Smooth muscle cell (in vitro differentiated cells): ENCODE results near the gene HBM. TPM values are rescaled to one million over a fixed set of nuclear protein-coding genes. Genes with fewer than 3 reads are reported as not detected.

Experiments
- DNase-seq: peaks from one replicate; lab custom pipeline; 2025; ENCODE audit not compliant: unreplicated experiment; lab: John Stamatoyannopoulos, UW
- H2AFZ ChIP-seq: fragments of 200-600 bp; sonication (generic); 2 replicates; pipeline ENCODE4 v1.6.0; 2016; ENCODE audit warnings: antibody characterized with exemption, low read depth, mild to moderate bottlenecking
- H3F3A ChIP-seq: fragments of 200-600 bp; sonication (generic); 2 replicates; pipeline ENCODE4 v1.6.0; 2017; ENCODE audit warnings: antibody characterized with exemption, low read depth
- H3K27ac ChIP-seq: fragments of 200-600 bp; sonication (generic); 2 replicates; pipeline ENCODE4 v1.5.1; 2016; ENCODE audit warnings: low read depth, mild to moderate bottlenecking
- H3K27me3 ChIP-seq: fragments of 200-600 bp; sonication (generic); 2 replicates; pipeline ENCODE4 v1.6.1; 2016; ENCODE audit warnings: low read depth, mild to moderate bottlenecking
- H3K36me3 ChIP-seq: fragments of 200-600 bp; sonication (generic); 2 replicates; pipeline ENCODE4 v1.5.1; 2016; ENCODE audit warnings: low read depth
- H3K4me1 ChIP-seq: fragments of 200-600 bp; sonication (generic); 2 replicates; pipeline ENCODE4 v1.5.1; 2016; ENCODE audit warnings: low read depth
- H3K4me2 ChIP-seq: fragments of 200-600 bp; sonication (generic); 2 replicates; pipeline ENCODE4 v1.6.0; 2016; ENCODE audit warnings: mild to moderate bottlenecking
- H3K4me3 ChIP-seq: fragments of 200-600 bp; sonication (generic); 2 replicates; pipeline ENCODE4 v1.5.1; 2016; ENCODE audit warnings: mild to moderate bottlenecking
- H3K79me2 ChIP-seq: fragments of 200-600 bp; sonication (generic); 2 replicates; pipeline ENCODE4 v1.6.0; 2016; ENCODE audit warnings: low read depth, mild to moderate bottlenecking
- H3K9ac ChIP-seq: fragments of 200-600 bp; sonication (generic); 2 replicates; pipeline ENCODE4 v1.6.0; 2016; ENCODE audit warnings: low read depth
- H3K9me3 ChIP-seq: fragments of 200-600 bp; sonication (generic); replicated peaks from 2 replicates; pipeline ENCODE4 v1.5.1; 2016; ENCODE audit warnings: low read depth
- H4K20me1 ChIP-seq: fragments of 200-600 bp; sonication (generic); 2 replicates; pipeline ENCODE4 v1.6.0; 2016; ENCODE audit warnings: low read depth
- WGBS: methylation state at CpG from one replicate; pipeline ENCODE4 v1.1.7; 2016; ENCODE audit warnings: low lambda C conversion rate; 5-methylcytosine and 5-hydroxymethylcytosine counted together
- polyA plus RNA-seq: library from polyadenylated mRNA; unstranded; fragments of >200 nt; fragmentation: Nextera tagmentation; extraction: Ambion mirVana; gene quantifications from 2 replicates; pipeline ENCODE4 v1.2.1, GENCODE V29; 2016
- total RNA-seq: library from RNA; depleted of rRNA; stranded (reverse); fragments of >200 nt; gene quantifications from 2 replicates; pipeline ENCODE4 v1.2.3, GENCODE V29; 2014
- TF ChIP-seq, protein P1 (sequence below): fragments of 200-600 bp; sonication (generic); IDR thresholded peaks from 2 replicates; pipeline ENCODE4 v1.5.1; 2017; ENCODE audit warnings: borderline replicate concordance, mild to moderate bottlenecking, antibody characterized with exemption; ENCODE audit not compliant: insufficient read depth, poor library complexity, severe bottlenecking

Gene HBM
- total and polyA plus RNA-seq, 2 experiments from 2014 or later = not detected

DNA sequence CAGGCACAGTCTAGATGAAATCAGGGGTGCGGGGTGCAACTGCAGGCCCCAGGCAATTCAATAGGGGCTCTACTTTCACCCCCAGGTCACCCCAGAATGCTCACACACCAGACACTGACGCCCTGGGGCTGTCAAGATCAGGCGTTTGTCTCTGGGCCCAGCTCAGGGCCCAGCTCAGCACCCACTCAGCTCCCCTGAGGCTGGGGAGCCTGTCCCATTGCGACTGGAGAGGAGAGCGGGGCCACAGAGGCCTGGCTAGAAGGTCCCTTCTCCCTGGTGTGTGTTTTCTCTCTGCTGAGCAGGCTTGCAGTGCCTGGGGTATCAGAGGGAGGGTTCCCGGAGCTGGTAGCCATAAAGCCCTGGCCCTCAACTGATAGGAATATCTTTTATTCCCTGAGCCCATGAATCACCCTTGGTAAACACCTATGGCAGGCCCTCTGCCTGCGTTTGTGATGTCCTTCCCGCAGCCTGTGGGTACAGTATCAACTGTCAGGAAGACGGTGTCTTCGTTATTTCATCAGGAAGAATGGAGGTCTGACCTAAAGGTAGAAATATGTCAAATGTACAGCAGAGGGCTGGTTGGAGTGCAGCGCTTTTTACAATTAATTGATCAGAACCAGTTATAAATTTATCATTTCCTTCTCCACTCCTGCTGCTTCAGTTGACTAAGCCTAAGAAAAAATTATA lies 12.3 kb downstream of the HBM start:
- Histone ChIP-seq H3K36me3 (no peaks in the 10 kb centered on the region), H3K27ac (no peak overlapping the region), H2AFZ (no peak overlapping the region), H3K79me2 (no peaks in the 10 kb centered on the region), H3K4me3 (no peak overlapping the region), H4K20me1 (peaks cover 14% of the 10 kb centered on the region), H3K9ac (no peak overlapping the region), H3K4me2 (no peak overlapping the region), H3K9me3 (no peaks in the 10 kb centered on the region), H3K4me1 (peaks cover 9% of the 10 kb centered on the region), H3F3A (no peaks in the 10 kb centered on the region), H3K27me3 (peaks cover 61% of the 10 kb centered on the region)
- TF ChIP-seq, protein P1, sequence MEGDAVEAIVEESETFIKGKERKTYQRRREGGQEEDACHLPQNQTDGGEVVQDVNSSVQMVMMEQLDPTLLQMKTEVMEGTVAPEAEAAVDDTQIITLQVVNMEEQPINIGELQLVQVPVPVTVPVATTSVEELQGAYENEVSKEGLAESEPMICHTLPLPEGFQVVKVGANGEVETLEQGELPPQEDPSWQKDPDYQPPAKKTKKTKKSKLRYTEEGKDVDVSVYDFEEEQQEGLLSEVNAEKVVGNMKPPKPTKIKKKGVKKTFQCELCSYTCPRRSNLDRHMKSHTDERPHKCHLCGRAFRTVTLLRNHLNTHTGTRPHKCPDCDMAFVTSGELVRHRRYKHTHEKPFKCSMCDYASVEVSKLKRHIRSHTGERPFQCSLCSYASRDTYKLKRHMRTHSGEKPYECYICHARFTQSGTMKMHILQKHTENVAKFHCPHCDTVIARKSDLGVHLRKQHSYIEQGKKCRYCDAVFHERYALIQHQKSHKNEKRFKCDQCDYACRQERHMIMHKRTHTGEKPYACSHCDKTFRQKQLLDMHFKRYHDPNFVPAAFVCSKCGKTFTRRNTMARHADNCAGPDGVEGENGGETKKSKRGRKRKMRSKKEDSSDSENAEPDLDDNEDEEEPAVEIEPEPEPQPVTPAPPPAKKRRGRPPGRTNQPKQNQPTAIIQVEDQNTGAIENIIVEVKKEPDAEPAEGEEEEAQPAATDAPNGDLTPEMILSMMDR = no peak
- DNase-seq = no peak
- WGBS = 82% methylated on average over 11 of the region's 11 CpGs

DNA sequence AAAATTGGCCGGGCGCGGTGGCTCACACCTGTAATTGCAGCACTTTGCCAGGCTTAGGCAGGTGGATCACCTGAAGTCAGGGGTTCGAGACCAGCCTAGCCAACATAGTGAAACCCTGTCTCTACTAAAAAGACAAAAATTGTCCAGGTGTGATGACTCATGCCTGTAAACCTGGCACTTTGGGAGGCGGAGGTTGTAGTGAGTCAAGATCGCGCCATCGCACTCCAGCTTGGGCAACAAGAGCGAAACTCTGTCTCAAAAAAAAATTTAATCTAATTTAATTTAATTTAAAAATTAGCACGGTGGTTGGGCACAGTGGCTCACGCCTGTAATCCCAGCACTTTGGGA lies 12.9 kb downstream of the HBM start:
- H3K27me3 ChIP-seq = peaks cover 56% of the 10 kb centered on the region
- no peaks in the 10 kb centered on the region for H3F3A ChIP-seq
- no peak overlapping the region for H2AFZ ChIP-seq
- no peak overlapping the region for H3K9ac ChIP-seq
- peaks cover 9% of the 10 kb centered on the region for H3K4me1 ChIP-seq
- DNase-seq = no peak
- TF ChIP-seq, protein P1 = no peak
- H3K79me2 ChIP-seq = no peaks in the 10 kb centered on the region
- no peak overlapping the region for H3K27ac ChIP-seq
- H4K20me1 ChIP-seq = peaks cover 19% of the 10 kb centered on the region
- H3K4me3 ChIP-seq = no peak overlapping the region
- H3K4me2 ChIP-seq = no peak overlapping the region
- H3K36me3 ChIP-seq = no peaks in the 10 kb centered on the region
- WGBS = 90% methylated on average over 11 of the region's 11 CpGs
- H3K9me3 ChIP-seq = no peaks in the 10 kb centered on the region

DNA sequence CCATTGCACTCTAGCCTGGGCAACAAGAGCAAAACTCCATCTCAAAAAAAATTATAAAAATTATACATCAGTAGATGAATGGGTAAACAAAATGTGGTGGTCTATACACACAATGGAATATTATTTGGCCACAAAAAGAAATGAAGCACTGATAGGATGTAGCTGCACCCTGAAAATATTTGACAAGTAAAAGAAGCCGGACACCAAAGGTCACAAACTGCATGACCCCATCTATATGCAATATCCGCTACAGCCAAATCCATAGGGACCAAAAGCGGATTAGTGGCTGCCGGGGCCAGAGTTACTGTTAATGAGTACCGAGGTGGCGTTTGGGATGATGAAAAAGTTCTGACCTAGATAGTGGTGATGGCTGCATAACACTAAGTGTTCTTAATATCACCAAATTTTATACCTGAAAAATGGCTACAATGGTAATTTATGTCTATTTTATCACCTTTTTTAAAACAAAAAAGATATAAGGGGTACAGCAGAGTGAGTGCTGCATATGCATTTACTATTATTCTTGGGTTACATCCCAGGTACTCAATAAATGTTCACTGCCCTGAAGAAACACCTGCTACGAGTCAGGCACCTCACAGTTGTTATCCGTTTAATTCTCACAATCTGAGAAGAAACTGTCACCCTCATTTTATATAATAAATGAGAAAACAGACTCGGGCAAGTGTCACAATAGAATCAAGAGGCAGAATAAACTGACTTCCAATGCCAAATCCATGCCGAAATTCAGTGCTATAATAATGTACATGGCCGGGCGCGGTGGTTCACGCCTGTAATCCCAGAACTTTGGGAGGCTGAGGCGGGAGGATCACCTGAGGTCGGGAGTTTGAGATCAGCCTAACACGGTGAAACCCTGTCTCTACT lies 13.7 kb downstream of the HBM start:
- WGBS = 88% methylated on average over 17 of the region's 17 CpGs
- H3K79me2 ChIP-seq = no peaks in the 10 kb centered on the region
- peak overlapping the region; percentile 89 for H3K4me2 ChIP-seq

More for the DNA sequence above, 13.7 kb downstream of the HBM start:
- peaks cover 9% of the 10 kb centered on the region for H3K4me1 ChIP-seq
- no peak overlapping the region for H3K9ac ChIP-seq
- peaks cover 23% of the 10 kb centered on the region for H4K20me1 ChIP-seq
- H3K36me3 ChIP-seq = no peaks in the 10 kb centered on the region
- H2AFZ ChIP-seq = no peak overlapping the region
- no peaks in the 10 kb centered on the region for H3F3A ChIP-seq
- DNase-seq = no peak
- H3K4me3 ChIP-seq = no peak overlapping the region
- peaks cover 52% of the 10 kb centered on the region for H3K27me3 ChIP-seq
- H3K9me3 ChIP-seq = no peaks in the 10 kb centered on the region
- H3K27ac ChIP-seq = no peak overlapping the region
- TF ChIP-seq, protein P1 = no peak
